Kidney tubule cell (primary cell): Measurements from ENCODE around the gene CCNL1.

ENCODE experiments used
- DNase-seq: peaks from one replicate; pipeline ENCODE4 v3.0.0-alpha.2; 2018; ENCODE audit warnings: low spot score

CCNL1 gene

DNA sequence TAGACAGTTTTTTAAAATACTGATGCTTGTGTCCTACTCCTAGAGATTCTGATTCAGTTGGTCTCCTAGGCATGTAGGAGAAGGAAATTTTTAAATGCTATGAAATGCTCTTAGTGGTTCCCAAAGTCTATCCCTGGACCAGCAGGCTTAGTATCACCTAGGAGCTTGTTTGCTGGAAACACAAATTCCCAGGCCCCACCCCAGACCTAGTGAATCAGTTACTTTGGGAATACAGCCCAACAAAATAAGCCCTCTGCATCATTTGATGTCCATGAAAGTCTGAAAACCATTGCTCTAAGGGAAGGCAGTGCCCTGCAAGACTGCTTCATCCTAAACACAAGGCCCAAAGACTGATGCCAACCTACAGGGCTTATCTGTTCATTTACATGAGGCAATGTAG is 36.3 kb downstream of the CCNL1 start:
- peak; percentile 47 for DNase-seq

- no peak for DNase-seq
These were observed 37.0 kb downstream of the CCNL1 start for GRCh38 chr3:157122832-157123427.

DNA sequence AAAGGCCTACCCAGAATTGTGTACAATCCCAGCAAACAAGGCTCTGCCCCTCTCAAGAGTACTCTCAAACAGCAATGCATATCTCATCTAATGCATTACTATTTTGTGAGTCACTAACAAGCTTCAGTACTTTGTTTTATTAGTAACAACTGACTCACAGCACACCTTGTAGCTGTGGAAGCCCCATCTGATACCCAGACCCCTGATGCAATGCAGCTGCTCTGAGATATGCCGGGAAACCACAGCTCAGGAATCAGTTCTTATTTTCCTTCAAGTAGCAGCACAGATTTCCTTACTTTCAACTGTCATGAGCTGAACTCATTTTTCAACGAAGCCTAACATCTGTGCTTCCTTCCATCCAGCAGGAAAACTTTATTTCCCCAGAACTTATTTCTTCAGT is 37.8 kb downstream of the CCNL1 start:
- DNase-seq: peak; percentile 94

GRCh38 chr3:157121522-157121921 is 38.4 kb downstream of the CCNL1 start:
- DNase-seq: no peak

DNA sequence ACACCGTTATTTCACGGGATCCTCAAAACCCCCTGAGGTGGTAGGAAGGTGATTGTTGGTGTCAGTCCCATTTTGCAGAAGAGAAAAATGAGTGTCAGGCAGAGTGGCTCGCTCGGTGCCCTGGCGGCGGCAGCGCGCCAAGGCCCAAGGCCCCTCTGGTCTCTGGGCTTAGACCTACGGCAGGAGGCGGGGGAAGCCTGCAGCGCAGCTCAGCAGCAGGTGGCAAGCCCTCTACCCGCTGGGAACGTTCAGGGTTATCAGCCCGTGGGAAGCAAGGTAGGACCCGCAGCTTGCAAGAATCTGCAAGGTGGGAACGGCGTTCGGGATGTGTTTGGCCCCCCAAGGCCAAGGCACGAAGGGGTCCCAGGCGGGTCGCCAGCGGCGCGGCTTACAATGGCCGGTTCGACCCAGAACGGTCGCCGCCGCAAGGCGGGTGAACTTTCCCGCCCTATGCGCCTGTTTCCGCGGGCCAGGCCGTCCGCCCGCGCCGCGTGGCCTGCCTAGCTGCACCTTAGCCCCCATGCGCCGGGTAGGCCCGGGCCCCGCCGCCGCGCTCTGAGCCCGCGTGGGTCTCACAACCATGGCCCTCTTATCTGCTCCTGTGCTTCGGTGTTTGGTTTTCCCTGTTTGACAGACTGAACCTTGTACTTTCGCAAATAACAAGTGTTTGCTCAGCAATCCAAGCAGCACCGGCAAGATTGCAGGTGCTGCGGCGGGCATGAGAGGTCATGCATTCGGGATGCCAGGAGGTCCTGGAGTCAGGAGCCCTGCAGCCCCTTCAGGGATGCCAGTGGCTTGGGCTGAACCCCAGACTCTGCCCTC is 39.7 kb downstream of the CCNL1 start:
- no peak for DNase-seq

DNA sequence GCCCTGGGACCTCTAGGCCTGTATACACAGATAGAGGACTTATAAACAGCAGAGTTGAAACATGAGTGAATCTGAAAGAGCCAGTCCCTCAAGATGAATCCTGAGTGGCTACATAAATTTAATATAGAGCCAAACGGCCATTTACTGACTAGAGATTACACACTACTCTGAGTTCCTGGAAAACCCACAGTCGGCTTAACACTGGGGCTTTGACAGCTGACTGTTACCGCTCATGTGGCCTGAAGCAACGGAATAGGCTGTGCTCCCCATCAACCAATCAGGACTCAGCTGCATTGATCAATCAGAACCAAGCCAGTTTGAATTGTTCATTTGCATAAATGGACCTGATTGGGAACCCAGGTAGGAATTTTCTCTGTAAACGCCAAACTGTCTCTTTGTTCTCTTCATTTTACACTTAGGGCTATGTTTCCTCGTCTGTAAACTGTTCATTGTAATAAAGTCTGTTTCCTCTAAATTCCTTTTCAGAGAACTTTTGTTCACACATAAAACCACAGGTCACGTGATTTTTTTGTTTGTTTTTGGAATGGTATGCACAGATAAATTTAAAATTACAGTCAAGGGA is 40.5 kb downstream of the CCNL1 start:
- no peak for DNase-seq

GRCh38 chr3:157117875-157118654 is 41.9 kb downstream of the CCNL1 start:
- DNase-seq: no peak

DNA sequence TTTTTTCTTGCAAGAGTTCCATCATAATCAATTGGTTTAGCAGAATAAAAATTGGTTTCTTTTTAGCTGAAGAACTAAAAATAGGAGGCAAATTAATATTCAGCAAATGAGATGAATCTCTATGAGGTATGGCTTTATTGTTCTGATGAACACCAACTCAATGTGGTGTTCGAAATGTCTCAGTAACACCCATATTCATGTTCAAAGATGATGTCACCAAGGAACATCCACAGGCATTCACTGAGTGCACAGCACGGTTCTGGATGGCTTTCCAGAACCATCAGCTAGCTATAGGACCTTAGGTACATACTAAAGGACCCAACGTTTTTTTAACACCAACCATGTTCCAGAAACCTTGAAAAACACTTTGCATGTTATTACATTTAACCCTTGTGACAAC is 42.7 kb downstream of the CCNL1 start:
- no peak for DNase-seq

DNA sequence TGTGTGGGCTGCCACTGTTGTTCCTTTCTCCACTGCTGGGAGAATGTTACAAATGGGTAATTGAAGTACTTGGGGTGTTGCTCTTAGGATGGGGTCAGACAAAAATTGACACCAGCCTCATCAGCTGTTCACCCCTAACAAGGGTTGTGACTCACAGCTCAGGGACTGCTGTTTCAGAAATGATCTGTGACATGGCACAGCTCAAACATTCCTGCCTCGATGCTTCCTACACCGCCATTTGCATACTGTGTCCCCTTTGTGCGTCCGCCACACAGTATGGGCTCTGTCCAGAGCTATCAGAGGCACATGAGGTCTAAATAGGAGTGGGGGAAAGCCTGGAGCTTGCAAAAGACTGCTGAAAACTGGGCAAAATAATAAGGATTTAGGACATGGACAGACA is 43.9 kb downstream of the CCNL1 start:
- peak; percentile 36 for DNase-seq

DNA sequence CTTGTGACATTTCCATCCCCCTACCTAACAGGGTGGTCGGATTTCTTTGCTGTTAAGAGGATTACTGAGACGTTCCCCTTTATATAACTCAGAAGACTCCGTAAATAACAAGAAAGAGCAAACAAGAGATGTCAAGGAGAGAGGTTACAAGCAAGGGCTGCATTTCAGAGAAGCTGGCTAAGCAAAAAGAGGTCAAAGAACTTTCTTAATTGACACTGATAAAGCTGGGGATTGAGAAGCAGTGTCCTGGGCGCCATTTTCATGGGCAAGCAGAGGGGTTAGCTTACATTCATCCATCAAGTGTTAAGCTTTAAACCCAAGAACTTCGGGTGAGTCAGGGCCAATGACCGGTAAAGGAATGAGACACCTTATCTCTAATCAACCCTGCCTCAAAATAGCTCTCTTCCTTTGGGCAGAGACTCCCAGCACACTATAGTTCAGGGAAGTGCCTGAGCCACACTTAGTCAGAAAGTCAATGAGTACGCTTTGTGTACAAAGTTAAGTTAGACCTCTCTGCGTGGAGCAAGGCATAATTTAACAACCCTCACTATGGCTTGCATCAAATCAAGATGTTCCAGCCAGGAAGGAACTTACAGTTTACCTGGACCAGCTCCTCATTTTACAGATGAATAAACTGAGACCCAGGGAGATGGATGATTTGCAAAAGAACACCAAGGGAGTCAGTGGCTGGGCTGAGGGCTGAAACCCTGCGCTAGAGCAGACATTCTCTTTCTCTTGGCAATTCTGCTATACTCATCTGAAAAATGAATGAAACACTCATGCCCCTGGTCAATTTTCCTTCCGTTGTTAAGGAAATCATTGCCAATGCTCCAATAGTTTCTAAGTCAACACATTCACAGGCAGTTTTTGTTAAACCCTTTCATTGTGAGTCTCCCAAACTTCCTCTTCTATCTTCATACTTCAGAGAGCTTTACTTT is 44.6 kb downstream of the CCNL1 start:
- DNase-seq: peak; percentile 87

GRCh38 chr3:157113832-157114505 is 46.0 kb downstream of the CCNL1 start:
- peak; percentile 19 for DNase-seq

- DNase-seq: no peak
These were observed 47.4 kb downstream of the CCNL1 start for GRCh38 chr3:157112536-157112935.

GRCh38 chr3:157111518-157111917 is 48.4 kb downstream of the CCNL1 start:
- no peak for DNase-seq

DNA sequence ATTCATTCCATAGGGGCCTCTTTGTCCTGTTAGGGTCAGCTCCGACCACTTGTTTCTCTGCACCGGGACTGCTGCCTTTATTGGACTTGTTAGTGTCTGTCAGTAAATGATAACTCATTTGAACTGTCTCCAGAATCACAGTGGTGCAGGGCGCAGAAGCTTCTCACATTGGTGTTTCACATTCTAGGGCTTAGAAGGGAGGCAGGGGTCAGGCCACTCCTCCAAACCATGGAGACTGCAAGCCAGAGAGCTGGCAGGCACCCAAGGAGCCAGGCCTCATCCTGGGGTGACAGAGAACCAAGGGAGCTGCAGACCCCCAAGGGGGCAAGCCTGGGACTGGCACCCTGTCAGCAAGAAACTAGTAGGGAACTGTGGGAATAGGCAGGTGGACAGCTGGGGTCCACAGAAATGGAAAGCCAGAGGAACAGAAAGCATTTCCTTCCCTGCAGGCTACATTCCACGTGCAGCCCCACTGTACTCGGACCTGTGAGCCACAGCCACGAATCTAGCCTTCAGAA is 49.1 kb downstream of the CCNL1 start:
- DNase-seq: no peak

- DNase-seq: no peak
These were observed 50.4 kb downstream of the CCNL1 start for GRCh38 chr3:157109267-157110141.

DNA sequence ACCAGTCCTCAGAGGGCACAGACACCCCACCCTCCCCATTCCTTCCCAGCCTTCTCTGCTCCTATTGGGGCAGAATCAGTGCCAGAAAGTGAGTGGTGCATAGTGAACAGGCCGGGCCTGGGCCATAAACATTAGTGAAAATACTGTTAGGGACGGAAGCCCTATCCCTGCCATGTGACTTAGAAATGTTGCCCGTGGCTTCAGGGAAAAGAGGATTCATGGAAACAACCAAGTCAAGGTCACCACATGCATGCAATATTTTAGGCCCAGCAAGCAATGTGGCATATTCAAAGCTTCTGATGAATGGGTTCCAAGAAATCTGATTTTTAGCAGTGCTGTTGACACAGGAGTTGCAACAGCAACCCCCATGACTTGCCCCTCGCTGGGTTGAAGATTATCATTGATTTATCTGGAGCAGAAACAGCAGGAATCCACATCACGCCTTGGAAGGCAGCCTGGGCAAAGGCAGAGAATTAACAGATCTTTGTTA is 52.3 kb downstream of the CCNL1 start:
- no peak for DNase-seq

- DNase-seq: no peak
These were observed 52.9 kb downstream of the CCNL1 start for GRCh38 chr3:157107037-157107436.

DNA sequence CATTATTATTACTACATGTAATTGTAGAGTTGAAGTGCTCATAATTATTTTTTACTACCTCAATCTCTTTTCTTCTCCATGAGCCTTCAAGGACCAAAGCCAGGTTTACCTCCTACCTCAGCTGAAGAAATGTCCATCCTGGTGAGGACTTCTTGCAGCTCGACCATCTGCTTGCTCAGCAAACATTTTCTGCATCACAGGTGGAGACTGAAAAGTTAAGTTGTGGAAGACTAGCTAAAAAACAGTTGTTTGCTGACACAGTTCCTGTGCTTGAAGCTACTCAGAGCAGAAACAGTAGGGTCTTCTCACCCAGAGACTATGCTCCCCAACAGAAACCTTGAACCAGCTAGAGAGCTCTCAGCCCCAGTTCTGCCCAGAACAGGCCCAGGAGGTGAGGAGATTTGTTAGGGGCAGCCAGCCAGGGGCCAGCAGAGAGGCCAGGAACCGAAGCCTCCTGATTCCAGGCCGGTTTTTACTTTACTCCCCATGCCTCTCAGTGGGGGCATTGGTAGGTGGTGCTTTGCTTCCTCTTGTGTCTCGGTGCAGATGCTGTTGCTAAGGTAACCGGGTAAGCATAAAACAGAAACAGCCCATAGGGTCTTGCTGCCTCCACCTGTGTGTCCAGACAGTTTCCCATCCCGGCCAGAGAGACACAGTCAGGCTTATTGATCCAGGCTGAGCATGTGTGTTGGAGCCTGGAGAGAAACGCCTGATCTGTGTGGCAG is 54.9 kb downstream of the CCNL1 start:
- no peak for DNase-seq

- no peak for DNase-seq
These were observed 55.4 kb downstream of the CCNL1 start for GRCh38 chr3:157104521-157104920.
